ENCODE data around the gene KLHL21. TPM values are rescaled to one million over a fixed set of nuclear protein-coding genes. Genes with fewer than 3 reads are reported as not detected.
A peak's percentile ranks its signal among the peaks of the same experiment; 100 is the strongest.

KLHL21 gene
- total and polyA plus RNA-seq, 9 of the 15 experiments (the other 6 are each of a cell fraction or from before 2014, with no cell fraction given), result 2.1 to 42.1 (median 17.5) TPM

- TF ChIP-seq POLR2A (conservative IDR thresholded peaks at IDR 0.05) (no peak), SMC3 (conservative IDR thresholded peaks at IDR 0.05; ENCODE audit: insufficient read depth, low read depth, low read length) (no peak), MIER1 (IDR thresholded peaks at IDR 0.05; ENCODE audit: low read depth) (no peak), GTF2A2 (tag; IDR thresholded peaks at IDR 0.05) (no peak), ZNF217 (CRISPR knock-in tag; IDR thresholded peaks at IDR 0.05) (no peak), PHB (CRISPR knock-in tag; IDR thresholded peaks at IDR 0.05) (no peak), POLR3A (IDR thresholded peaks at IDR 0.05; ENCODE audit: borderline replicate concordance, extremely low read depth, insufficient read depth, insufficient read length) (no peak), SFPQ (IDR thresholded peaks at IDR 0.05; ENCODE audit: low read depth, low read length) (no peak), RBM39 (optimal IDR thresholded peaks at IDR 0.05; ENCODE audit: low read depth, low read length) (no peak), NRF1 (conservative IDR thresholded peaks at IDR 0.05 in 1 of 2, IDR thresholded peaks at IDR 0.05 in 1 of 2) (no peak), ZNF449 (CRISPR knock-in tag; IDR thresholded peaks at IDR 0.05) (no peak), XRCC3 (IDR thresholded peaks at IDR 0.05) (no peak), L3MBTL2 (IDR thresholded peaks at IDR 0.05) (no peak), HMG20B (CRISPR knock-in tag; IDR thresholded peaks at IDR 0.05) (no peak), GTF3C2 (IDR thresholded peaks at IDR 0.05; ENCODE audit: borderline replicate concordance, extremely low read depth, insufficient read length) (no peak), PHF8 (IDR thresholded peaks at IDR 0.05; ENCODE audit: borderline replicate concordance, low read length) (peak; percentile 24; the same call in 1 of the 2 replicates), THAP7 (CRISPR knock-in tag; IDR thresholded peaks at IDR 0.05) (no peak), UBTF (IDR thresholded peaks at IDR 0.05; ENCODE audit: borderline replicate concordance in 1 of 2, low read depth in 2 of 2, low read length in 2 of 2) (peak; percentile 75; a peak in 2 of 4 replicates)
Measured at GRCh38 chr1:6614929-6615785, 12.5 kb upstream of the KLHL21 start (continued).
